T-helper 2 cell treated with Interferon-gamma antibody and Interleukin-4, amounts not matched to agents 100 ng/mL and 5 ng/mL, for 36 hours (primary cell): ENCODE measurements around the gene SNAPC2. TPM values are rescaled to one million over a fixed set of nuclear protein-coding genes. Genes with fewer than 3 reads are reported as not detected.

Experiments used
- intact Hi-C: fragments of 100-400 bp; cut with micrococcal nuclease; formaldehyde crosslinking; loops from one replicate; pipeline ENCODE4 v1.15.1; 2023
- total RNA-seq: library from RNA; stranded (reverse); gene quantifications from 2 replicates; pipeline ENCODE4 v1.2.3, GENCODE V29; 2022

SNAPC2 gene
- total RNA-seq, 1 donor from 2014 or later: 16.0 TPM

DNA sequence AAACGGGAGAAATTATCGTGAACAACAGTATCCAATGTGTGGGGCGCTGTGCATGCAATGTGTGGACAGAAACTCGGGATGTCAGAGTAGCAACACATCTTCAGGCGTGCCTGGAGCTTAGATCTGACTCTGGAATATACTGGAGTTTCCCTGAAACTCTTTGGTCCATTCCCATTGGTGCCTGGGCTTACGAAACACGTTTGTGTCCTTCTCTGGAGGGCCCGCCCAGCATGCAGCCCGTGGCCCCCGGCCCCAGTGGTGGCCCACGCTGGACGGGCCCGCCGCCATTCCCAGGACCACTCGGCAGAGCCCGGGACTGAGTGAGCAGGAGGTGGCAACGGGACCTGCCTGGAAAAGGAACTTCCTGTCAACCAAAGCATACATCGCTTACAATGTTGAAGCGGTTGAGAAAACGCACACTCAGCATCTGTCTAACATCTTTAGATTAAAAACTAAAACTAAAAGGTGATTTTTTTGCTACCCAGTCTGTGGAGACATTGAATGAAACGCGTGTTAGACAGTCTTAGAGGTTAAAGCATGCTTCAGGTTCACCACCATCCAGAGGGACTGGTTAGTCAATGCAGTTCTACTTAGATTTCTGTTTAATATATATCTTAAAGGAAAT lies 42.6 kb downstream of the SNAPC2 start:
- intact Hi-C loops: no loop called here

DNA sequence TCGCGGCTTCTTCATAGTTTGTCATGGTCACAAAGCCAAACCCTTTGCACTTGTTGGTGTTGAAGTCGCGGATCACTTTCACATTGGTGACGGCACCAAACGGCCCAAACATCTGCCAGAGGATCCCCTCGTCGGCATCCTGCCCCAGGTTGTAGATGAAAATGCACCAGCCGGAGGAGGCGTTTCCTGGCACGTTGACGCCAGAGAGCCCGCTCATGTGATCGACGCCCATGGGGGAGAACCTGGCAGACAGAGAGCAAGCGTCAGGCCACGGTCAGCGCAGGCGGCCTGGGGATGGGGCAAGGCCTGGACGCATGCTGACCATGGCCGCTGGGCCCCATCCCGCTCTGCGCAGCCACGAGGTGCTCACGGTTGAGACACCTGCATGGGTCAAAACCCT lies 43.4 kb downstream of the SNAPC2 start:
- intact Hi-C loops: no loop called here

DNA sequence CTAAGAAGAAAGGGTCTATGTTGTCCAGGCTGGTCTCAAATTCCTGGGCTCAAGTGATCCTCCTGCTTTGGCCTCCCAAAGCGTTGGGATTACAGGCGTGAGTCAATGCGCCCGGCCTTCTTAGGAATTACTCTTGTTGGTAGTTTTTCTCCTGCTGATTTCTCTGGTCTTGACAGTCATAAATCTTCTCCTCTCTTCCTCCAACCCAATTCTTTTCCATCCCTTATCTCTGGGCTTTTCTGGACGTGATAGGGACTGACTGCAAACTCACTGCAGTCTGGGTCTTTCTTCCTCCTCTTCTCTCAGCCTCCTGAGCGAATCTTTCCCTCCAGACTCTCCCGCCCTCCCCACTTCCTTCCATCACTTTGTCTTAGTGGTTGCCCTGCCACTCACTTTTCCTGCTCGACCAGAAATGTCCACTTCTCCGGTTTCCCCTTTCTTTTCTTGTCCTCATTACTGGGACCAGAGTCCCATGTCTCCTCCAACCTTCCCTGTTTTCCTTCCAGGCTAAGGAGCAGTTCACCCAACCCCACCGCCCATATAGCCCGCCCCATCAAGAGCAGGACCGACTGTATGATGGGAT lies 45.2 kb downstream of the SNAPC2 start:
- intact Hi-C loops: no loop called here

DNA sequence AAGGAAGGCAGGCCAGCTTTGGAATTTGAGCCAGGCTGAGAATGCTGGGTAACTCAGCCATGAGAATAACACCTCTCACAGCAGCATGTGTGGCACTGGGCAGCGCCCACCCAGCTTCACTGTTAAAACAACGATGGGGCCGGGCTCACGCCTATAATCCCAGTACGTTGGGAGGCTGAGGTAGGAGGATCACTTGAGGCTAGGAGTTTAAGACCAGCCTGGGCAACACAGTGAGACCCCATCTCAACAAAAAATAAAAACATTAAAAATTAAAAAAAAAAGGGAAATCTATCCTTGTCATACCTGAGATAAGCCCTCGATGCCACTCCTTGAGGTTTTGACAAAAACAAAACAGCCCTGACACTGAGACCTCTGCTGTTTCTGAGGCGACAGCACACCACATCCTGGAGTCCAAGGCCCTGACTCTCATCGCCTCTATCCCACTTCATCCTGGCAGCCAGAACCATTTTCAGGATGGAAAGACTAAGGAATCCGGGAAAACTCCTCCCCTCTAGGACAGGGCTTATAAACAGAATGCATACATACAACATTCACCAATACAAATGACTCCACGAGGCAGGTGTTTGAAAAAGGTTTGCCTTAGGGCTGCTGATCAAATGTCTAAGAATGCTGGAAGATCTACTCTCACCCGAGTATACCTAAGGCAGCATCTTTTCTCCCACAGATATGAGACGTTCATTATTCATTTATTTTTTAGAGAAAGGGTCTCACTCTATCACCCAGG lies 46.0 kb downstream of the SNAPC2 start:
- intact Hi-C loops: no loop called here

DNA sequence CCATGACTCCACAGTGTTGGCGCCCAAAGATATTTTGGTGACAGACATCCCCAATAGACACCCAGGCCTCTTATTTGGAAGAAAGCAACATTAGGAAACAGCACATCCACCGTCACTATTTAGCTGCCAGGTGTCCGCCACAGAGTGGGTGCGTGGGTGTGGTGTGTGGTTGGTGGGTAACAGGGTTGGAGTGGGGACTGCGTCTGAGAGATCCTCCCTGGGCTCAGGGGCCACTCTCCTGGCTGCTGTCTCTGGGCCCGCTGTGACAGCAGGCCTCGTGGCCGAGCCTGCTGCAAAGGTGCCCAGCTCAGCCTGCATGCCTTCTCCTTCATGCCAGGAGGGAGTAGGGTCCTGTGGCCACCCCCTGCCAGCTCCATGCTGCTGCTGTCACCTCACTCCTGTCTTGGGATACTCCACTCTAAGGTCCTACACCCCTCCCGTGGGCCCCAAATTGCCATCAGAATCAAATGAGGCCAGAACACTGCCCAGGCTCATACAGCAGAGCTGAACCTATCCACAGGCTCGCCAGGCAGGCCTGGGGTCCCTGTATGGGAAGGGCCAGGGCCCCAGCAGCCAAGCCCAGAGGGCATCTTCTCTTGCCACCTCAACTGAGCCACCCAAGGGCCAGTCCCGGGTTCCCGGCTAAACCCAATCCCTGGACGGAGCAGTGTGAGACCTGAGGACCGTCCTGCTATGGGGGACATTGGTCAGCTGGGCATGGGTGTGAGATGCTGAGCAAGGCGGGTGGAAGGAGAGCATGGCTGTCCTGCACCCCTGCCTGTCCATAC lies 48.1 kb downstream of the SNAPC2 start:
- intact Hi-C loops: no loop called here

DNA sequence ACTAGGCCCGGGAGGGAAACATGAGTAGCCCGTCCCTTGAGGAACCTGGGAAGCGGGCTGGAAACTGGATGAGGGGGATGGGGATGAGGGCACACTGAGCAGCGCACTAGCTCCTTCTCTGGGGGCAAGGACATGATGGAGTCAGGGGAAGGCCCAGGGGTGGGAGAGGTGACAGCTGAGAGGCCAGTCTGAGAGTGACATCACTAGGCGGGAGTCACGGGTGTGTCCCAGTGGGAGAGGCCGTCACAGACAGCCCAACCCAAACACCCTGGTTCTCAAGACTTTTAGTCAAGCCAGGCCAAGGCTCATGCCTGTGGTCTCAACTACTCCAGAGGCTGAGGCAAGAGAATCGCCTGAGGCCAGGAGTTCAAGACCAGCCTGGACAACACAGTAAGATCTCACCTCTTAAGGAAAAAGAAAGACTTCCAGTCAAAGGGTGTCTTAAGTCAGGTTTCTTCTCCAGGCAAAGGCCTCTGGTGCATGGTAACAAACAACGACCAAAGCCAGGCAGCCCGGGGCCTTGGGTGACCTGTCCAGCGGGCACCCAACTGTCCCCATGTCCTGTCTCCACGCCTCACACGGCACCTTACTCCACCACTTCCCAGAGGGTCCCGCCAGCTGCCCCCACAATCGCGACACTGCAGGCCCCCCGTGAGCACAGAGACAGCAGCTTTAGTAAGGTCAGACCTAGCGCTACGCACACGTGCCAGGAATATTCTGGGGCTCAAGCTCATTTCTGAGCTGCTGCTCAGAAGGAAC lies 48.8 kb downstream of the SNAPC2 start:
- intact Hi-C loops: no loop called here

DNA sequence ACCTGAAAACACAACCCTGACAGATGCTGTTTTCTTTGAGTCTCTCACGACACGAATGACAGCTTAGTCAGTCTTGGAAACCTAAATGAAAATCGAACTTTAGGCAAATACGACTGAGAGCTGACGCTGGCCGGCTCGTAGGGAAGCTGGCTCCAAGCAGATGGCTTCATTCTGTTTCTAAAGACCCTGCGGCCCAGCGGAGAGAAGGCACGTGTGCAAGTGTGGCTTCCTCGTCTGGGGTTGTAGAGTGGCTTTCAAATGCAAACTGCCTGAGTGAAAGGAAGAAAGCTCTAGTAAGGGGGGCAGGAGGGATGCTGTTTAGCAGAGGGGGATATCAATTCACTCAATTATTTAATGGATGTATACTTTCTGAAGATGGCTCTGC lies 49.4 kb downstream of the SNAPC2 start:
- intact Hi-C loops: no loop called here

DNA sequence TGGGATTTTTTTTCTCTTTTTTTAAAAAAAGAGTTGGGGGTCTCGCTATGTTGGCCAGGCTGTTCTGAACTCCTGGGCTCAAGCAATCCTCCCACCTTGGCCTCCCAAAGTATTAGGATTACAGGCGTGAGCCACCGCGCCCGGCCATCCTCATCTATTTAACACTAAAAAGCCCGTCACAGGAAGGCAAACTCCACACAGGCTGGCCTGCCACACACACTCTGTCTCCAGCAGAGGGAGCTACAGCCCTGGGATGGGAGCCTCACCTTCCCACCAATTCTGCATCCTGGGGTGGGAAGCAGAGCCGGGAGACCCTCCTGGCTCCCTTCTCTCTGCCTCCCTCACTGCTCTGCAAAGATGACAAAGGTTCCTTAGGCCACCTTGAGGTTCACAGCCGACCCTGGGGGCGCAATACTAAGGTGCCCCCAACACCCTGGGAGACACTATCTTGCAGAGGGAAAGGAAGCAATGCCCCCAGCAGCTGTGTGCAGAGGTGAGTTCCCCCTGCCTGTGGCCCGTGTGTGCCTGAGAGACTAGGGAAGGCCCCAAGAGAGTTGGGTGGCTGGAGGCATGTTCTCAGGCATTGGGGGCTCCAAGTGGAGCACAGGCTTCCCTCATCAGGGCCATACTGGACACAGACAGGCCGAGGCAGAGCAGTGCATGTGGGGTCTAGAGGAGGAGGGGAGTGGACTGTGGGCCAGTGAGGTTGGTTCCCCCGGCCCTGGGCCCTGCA lies 50.7 kb downstream of the SNAPC2 start:
- intact Hi-C loops: no loop called here

DNA sequence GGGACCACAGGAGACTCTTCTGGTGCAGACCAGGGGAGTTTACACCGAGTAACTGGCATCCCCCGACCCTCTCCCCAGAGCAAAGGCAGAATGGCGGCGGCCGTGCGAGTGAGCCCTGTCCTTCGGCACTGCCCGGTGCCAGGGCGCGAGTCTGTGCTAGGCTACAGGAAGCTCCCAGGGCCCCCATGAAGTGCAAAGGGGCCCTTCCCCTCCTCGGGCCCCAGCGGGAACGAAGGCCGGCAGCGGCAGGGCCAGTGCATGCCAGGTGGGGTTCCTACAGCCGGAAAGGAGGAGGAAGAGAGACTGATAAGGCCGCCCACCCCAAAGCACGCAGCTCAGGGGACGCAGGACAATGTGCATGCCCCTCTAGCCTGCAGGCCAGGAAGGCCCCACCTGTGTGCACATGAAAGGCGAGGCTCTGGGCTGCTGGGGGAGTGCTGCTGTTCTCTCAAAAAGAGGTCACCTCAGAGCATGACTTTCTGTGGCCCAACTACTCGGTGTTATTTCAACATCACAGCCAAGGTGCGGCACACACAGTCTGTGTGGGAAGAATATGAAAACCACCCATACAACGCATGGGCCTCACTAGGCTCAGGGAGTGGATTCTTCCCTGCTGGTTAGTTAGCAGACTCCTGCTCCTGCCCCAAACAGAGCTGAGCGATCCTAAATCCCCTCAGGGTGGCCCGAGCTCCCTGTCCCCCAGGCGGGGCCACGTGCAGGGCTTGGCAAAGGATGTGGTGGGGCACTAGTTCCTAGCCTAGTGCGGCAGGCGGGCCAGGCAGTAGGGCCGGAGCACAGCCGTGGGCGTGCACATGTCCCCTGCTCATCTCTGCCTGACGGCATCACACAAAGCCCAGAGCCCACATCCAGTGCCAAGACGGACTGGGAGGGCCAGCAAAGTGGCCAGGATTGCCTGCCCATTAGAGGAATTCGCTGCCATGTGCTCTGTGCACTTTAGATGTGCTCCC lies 51.7 kb downstream of the SNAPC2 start:
- intact Hi-C loops: no loop called here

Other genes with a start within 250 kb of the SNAPC2 start
- not detected in 2 replicates for gene MCEMP1, start 243.2 kb upstream of the SNAPC2 start, total RNA-seq
- gene TRAPPC5, start 239.5 kb upstream of the SNAPC2 start, total RNA-seq: 65.6 and 76.9 TPM in 2 replicates
- 0.25 TPM in 1 of 2 replicates, not detected in the other for gene FCER2, start 218.2 kb upstream of the SNAPC2 start, total RNA-seq
- gene CLEC4G, start 188.2 kb upstream of the SNAPC2 start, total RNA-seq: not detected in 2 replicates
- not detected in 2 replicates for gene CD209, start 172.8 kb upstream of the SNAPC2 start, total RNA-seq
- gene CLEC4M, start 157.1 kb upstream of the SNAPC2 start, total RNA-seq: not detected in 2 replicates
- gene EVI5L, start 90.1 kb upstream of the SNAPC2 start, total RNA-seq: 5.1 and 6.0 TPM in 2 replicates
- 0.09 TPM in 1 of 2 replicates, not detected in the other for gene PRR36, start 45.9 kb upstream of the SNAPC2 start, total RNA-seq
- gene LRRC8E, start 31.8 kb upstream of the SNAPC2 start, total RNA-seq: not detected in 2 replicates
- gene MAP2K7, start 16.5 kb upstream of the SNAPC2 start, total RNA-seq: 42.0 and 45.2 TPM in 2 replicates
- gene TGFBR3L, start 5.5 kb upstream of the SNAPC2 start, total RNA-seq: 1.1 and 2.6 TPM in 2 replicates
- gene CTXN1, start 5.8 kb downstream of the SNAPC2 start, total RNA-seq: 0.23 TPM in 1 of 2 replicates, not detected in the other
- 60.6 and 65.9 TPM in 2 replicates for gene TIMM44, start 23.3 kb downstream of the SNAPC2 start, total RNA-seq
- 120 and 129 TPM in 2 replicates for gene ELAVL1, start 85.3 kb downstream of the SNAPC2 start, total RNA-seq
- gene CCL25, start 132.4 kb downstream of the SNAPC2 start, total RNA-seq: 0.23 and 0.27 TPM in 2 replicates
- not detected in 2 replicates for gene FBN3, start 229.3 kb downstream of the SNAPC2 start, total RNA-seq